ENCODE data around the gene ANKRD30BL.
"Not testable (repeated sequence)": the region's sequence is repeated elsewhere in the genome, so short reads cannot be mapped to it uniquely, and the experiment has no call there.

The ANKRD30BL gene

GRCh38 chr2:132161161-132162124, at the start of gene ANKRD30BL:
TSS of gene ANKRD30BL (minus strand) at chr2:132161952. CDS start at chr2:132161705, 247 bp downstream.
- H3K4me3 ChIP-seq (ENCODE audit: low read depth, low read length) = not testable (repeated sequence)

- not testable (repeated sequence) for H3K4me3 ChIP-seq (ENCODE audit: low read depth, low read length)
Measured at GRCh38 chr2:132202866-132203265, 41.1 kb upstream of the ANKRD30BL start.

- H3K4me3 ChIP-seq (ENCODE audit: low read depth, low read length) = not testable (repeated sequence)
Measured at GRCh38 chr2:132192854-132193253, 31.1 kb upstream of the ANKRD30BL start.

- H3K4me3 ChIP-seq (ENCODE audit: low read depth, low read length) = not testable (repeated sequence)
Measured at GRCh38 chr2:132167100-132167499, 5.3 kb upstream of the ANKRD30BL start.

GRCh38 chr2:132162125-132162660, 441 bp upstream of the ANKRD30BL start:
- H3K4me3 ChIP-seq (ENCODE audit: low read depth, low read length) = not testable (repeated sequence)

GRCh38 chr2:132146774-132147173, 15.0 kb downstream of the ANKRD30BL start:
- TF ChIP-seq CTCF (IDR thresholded peaks at IDR 0.05; ENCODE audit: borderline replicate concordance, insufficient read depth, low read depth, low read length) = peak; percentile 51
- H3K4me3 ChIP-seq (ENCODE audit: low read depth, low read length) = not testable (repeated sequence)
